Sigmoid colon (tissue), 7 donors: ENCODE results near the gene ZNF787. TPM values are rescaled to one million over a fixed set of nuclear protein-coding genes. Genes with fewer than 3 reads are reported as not detected.
A peak's percentile ranks its signal among the peaks of the same experiment; 100 is the strongest.

ENCODE experiments used
- DNase-seq: peaks from one replicate; pipeline ENCODE4 v3.0.0-alpha.2; 2019
- H3K27ac ChIP-seq, 4 donors: fragments of 200-600 bp; sonication (generic); one replicate each; pipeline ENCODE4 v1.5.1; 2016 to 2019; ENCODE audit warnings: mild to moderate bottlenecking in 1 of 4
- H3K27me3 ChIP-seq, 3 donors: fragments of 200-600 bp; sonication (generic); one replicate each; pipeline ENCODE4 v1.5.1; 2019; ENCODE audit warnings: mild to moderate bottlenecking in 1 of 3
- H3K36me3 ChIP-seq, 4 donors: fragments of 200-600 bp; sonication (generic); one replicate each; pipeline ENCODE4 v1.5.1; 2016 to 2019
- H3K4me1 ChIP-seq, 4 donors: fragments of 200-600 bp; sonication (generic); one replicate each; pipeline ENCODE4 v1.5.1; 2017 to 2019
- H3K4me3 ChIP-seq, 4 donors: fragments of 200-600 bp; sonication (generic); one replicate each; pipeline ENCODE4 v1.5.1; 2017 to 2019; ENCODE audit warnings: mild to moderate bottlenecking in 2 of 4, moderate library complexity in 1 of 4
- H3K9me3 ChIP-seq, 4 donors: fragments of 200-600 bp in 3 of 4; sonication (generic) in 3 of 4; one replicate each; pipeline versions ENCODE4 v1.5.1 to v1.6.1; 2013 to 2019
- EP300 ChIP-seq, 4 donors: sonication (generic); formaldehyde crosslinking; IDR thresholded peaks; one replicate each; pipeline ENCODE4 v1.6.1; 2017; ENCODE audit warnings: antibody characterized with exemption in 4 of 4
- POLR2A ChIP-seq, 2 donors: fragments of 450-650 bp; IDR thresholded peaks; one replicate each; pipeline ENCODE4 v1.6.1; 2016; ENCODE audit warnings: antibody characterized with exemption in 2 of 2, mild to moderate bottlenecking in 2 of 2, moderate library complexity in 2 of 2
- POLR2AphosphoS5 ChIP-seq, 4 donors: sonication (generic); formaldehyde crosslinking; IDR thresholded peaks; one replicate each; pipeline ENCODE4 v1.6.1; 2017; ENCODE audit warnings: antibody characterized with exemption in 4 of 4
- WGBS, 2 donors: extraction: QIAGEN DNeasy Blood & Tissue Kit; methylation state at CpG; one replicate each; pipeline ENCODE4 v1.1.7; 2013; 5-methylcytosine and 5-hydroxymethylcytosine counted together
- intact Hi-C: fragments of 100-400 bp; cut with DNase I; formaldehyde crosslinking; loops from one replicate; pipeline ENCODE4 v1.15.1; 2023
- polyA plus RNA-seq, 3 donors: library from polyadenylated mRNA; stranded (reverse); fragments of 200-250 nt; gene quantifications; one replicate each; pipeline ENCODE4 v1.2.3, GENCODE V29; 2013
- total RNA-seq, 4 donors: library from RNA; depleted of rRNA; stranded (reverse); fragments of >200 nt; gene quantifications; one replicate each; pipeline ENCODE4 v1.1.0, GENCODE V29; 2016
- TF ChIP-seq, protein P1 (sequence below), 4 experiments: fragments of 450-650 bp in 3 of 4; fragments of 200-600 bp in 1 of 4; IDR thresholded peaks; one replicate each; pipeline ENCODE4 v1.5.1; 2016 to 2019; ENCODE audit warnings: antibody characterized with exemption in 4 of 4, mild to moderate bottlenecking in 3 of 4, moderate library complexity in 2 of 4
- donor health status: healthy with polysubstance abuse.
- donor health status: Bipolar disorder and iron deficiency.
- donor health status: healthy.

The ZNF787 gene
- total and polyA plus RNA-seq, 7 donors, result 11.0 to 38.3 (median 14.1) TPM

DNA sequence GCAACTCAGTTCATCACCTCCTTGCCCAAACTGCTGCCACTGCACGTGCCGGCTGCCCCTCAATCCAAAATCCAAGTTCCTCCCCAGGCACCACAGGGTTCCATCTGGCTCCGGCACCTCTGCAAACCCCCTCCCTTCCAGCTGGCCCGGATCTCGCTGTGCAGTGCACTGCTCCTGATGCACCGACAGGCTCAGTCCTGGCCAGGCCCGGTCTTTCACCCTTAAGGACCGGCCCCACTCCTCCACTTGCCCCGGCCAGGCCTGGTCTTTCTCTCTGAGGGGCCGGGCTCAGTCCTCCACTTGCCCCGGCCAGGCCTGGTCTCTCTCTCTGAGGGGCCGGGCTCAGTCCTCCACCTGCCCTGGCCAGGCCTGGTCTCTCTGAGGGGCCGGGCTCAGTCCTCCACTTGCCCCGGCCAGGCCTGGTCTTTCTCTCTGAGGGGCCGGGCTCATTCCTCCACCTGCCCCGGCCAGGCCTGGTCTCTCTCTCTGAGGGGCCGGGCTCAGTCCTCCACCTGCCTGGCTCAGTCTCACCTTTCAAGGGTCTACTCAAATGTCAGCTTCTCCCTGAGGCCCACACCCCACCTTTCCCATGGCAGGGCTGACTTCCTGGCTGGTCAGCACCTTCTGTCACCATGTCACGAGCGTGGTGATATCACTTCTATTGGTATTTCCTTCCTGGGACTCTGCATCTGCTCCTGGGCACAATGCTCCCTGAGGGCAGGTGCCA, 6.9 kb downstream of the ZNF787 start:
- intact Hi-C loops, result no loop called here
- DNase-seq, result no peak
- no peak overlapping the region for H3K4me3 ChIP-seq
- WGBS, 2 donors, result 84 to 86% methylated on average over 19 of the region's 19 CpGs
- TF ChIP-seq POLR2AphosphoS5 (IDR thresholded peaks at IDR 0.05) (no peak), EP300 (IDR thresholded peaks at IDR 0.05) (no peak), POLR2A (IDR thresholded peaks at IDR 0.05) (no peak)
- TF ChIP-seq, protein P1, sequence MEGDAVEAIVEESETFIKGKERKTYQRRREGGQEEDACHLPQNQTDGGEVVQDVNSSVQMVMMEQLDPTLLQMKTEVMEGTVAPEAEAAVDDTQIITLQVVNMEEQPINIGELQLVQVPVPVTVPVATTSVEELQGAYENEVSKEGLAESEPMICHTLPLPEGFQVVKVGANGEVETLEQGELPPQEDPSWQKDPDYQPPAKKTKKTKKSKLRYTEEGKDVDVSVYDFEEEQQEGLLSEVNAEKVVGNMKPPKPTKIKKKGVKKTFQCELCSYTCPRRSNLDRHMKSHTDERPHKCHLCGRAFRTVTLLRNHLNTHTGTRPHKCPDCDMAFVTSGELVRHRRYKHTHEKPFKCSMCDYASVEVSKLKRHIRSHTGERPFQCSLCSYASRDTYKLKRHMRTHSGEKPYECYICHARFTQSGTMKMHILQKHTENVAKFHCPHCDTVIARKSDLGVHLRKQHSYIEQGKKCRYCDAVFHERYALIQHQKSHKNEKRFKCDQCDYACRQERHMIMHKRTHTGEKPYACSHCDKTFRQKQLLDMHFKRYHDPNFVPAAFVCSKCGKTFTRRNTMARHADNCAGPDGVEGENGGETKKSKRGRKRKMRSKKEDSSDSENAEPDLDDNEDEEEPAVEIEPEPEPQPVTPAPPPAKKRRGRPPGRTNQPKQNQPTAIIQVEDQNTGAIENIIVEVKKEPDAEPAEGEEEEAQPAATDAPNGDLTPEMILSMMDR (IDR thresholded peaks at IDR 0.05), result no peak
- peaks cover 0 to 5% (median 0%) of the 10 kb centered on the region in 4 donors for H3K36me3 ChIP-seq
- H3K9me3 ChIP-seq, result no peaks in the 10 kb centered on the region
- H3K4me1 ChIP-seq, result peaks cover 0 to 85% (median 79%) of the 10 kb centered on the region in 4 donors
- H3K27ac ChIP-seq, result peak overlapping the region in 2 of 4 donors; percentile 14 to 38
- no peaks in the 10 kb centered on the region for H3K27me3 ChIP-seq

DNA sequence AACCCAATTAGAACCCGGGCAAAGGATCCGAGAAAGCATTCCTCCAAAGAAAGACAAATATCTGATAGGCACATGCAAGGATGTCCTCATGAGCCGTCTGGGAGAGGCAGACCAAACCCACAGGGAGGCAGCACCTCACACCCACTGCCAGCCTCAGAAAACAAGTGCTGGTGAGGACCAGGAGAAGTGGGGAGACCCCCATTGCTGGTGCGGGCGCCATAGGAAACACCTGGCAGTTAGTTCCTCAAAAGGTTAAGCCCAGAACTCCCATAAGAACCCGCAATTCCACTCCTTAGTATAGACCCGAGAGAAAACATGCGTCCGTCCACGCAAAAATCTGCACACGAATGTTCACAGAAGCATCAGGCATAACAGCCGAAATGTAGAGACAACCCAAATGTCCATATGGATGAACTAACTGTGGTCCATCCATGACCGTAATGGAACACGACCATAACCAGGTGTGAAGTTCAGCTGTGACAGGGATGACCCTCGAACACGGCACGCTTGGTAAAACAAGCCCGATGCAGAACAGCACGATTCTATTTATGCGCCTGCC, 7.9 kb downstream of the ZNF787 start:
- Histone ChIP-seq H3K27me3 (no peaks in the 10 kb centered on the region), H3K9me3 (no peaks in the 10 kb centered on the region), H3K4me1 (peaks cover 0 to 85% (median 79%) of the 10 kb centered on the region in 4 donors), H3K27ac (peak overlapping the region; percentile 24 to 89 (median 70)), H3K4me3 (no peak overlapping the region), H3K36me3 (peaks cover 0 to 5% (median 0%) of the 10 kb centered on the region in 4 donors)
- WGBS, 2 donors, result 52 to 70% methylated on average over 20 of the region's 20 CpGs
- DNase-seq, result no peak
- intact Hi-C loops, result no loop called here
- TF ChIP-seq, protein P1 (IDR thresholded peaks at IDR 0.05), result no peak
- TF ChIP-seq POLR2AphosphoS5 (IDR thresholded peaks at IDR 0.05) (no peak), EP300 (IDR thresholded peaks at IDR 0.05) (no peak), POLR2A (IDR thresholded peaks at IDR 0.05) (no peak)

DNA sequence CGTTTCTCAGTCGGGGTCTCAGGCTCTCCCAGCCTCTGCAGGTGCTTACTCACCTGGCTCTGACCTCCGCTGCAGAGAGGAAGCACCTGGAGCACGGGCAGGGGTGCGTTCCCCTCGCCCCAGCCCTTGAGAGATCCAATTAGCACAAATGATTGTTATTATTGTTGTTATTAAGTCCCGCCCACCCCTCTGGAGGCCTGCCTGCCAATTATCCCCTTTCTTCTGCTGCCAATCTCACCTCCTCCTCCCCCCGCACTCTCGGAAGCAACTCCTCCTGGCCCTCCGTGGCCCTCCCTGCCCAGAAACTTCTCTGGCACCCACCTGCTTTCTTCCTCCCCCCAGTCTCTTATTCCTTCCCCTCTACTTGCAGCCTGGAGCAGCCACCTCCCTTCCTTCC, 8.8 kb downstream of the ZNF787 start:
- TF ChIP-seq, protein P1 (IDR thresholded peaks at IDR 0.05), result no peak
- TF ChIP-seq POLR2AphosphoS5 (IDR thresholded peaks at IDR 0.05), result no peak
- TF ChIP-seq POLR2A (IDR thresholded peaks at IDR 0.05), result no peak
- no peak for TF ChIP-seq EP300 (IDR thresholded peaks at IDR 0.05)
- no peaks in the 10 kb centered on the region for H3K9me3 ChIP-seq
- no peak overlapping the region for H3K4me3 ChIP-seq
- H3K27ac ChIP-seq, result peak overlapping the region; percentile 61 to 89 (median 82)
- 47 to 54% methylated on average over 10 of the region's 10 CpGs for WGBS, 2 donors
- intact Hi-C loops, result no loop called here
- DNase-seq, result no peak
- no peaks in the 10 kb centered on the region for H3K27me3 ChIP-seq
- H3K36me3 ChIP-seq, result peaks cover 0 to 5% (median 0%) of the 10 kb centered on the region in 4 donors
- peaks cover 0 to 85% (median 81%) of the 10 kb centered on the region in 4 donors for H3K4me1 ChIP-seq

DNA sequence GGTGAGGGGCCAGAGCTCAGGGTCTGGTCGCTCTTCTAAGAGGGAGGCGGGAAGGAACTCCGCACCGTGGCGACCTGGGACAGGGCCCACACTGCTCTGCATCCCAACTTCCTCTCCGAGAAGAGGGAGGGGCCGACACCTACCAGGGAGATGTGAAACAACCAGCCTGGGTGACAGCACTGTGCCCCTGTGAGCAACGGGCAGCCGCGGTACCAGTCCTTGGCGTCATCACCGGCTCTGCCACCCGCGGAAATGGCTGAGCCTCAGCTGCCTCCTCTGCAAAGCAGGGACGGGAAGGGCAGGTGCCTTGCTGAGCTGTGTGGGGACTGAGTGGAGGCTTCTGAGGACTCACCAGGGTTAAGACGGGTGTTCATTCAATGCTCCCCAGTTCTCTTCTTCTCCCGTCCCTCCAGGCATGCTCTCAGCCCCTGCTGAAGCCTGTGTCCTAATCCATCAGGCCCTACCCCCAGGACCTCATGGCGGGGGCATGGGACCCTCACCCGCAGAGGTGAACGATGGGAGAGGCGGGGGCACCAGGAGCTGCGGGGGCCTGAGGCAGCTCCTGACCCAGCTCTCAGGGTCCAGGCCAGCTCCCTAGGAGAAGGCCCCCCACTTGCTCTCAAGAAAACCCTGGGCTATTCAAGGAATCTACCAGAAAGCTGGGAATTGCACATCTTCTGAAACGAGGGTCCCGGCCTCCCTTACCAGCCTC, 9.3 kb downstream of the ZNF787 start:
- TF ChIP-seq POLR2A (IDR thresholded peaks at IDR 0.05) (no peak), EP300 (IDR thresholded peaks at IDR 0.05) (no peak), POLR2AphosphoS5 (IDR thresholded peaks at IDR 0.05) (no peak)
- TF ChIP-seq, protein P1 (IDR thresholded peaks at IDR 0.05), result no peak
- no peaks in the 10 kb centered on the region for H3K27me3 ChIP-seq
- H3K9me3 ChIP-seq, result no peaks in the 10 kb centered on the region
- peaks cover 0 to 5% (median 0%) of the 10 kb centered on the region in 4 donors for H3K36me3 ChIP-seq
- no peak overlapping the region for H3K4me3 ChIP-seq
- peak overlapping the region; percentile 61 to 89 (median 82) for H3K27ac ChIP-seq
- 22 to 28% methylated on average over 24 of the region's 24 CpGs for WGBS, 2 donors
- peak; percentile 78 for DNase-seq
- intact Hi-C loops, result no loop called here
- peaks cover 0 to 85% (median 82%) of the 10 kb centered on the region in 4 donors for H3K4me1 ChIP-seq
